Gastroesophageal sphincter (tissue), 3 donors: Measurements from ENCODE around the gene TFEC.

Source experiments
- CTCF ChIP-seq, 4 experiments: fragments of 200-600 bp in 2 of 4; fragments of 450-650 bp in 2 of 4; sonication (generic) in 1 of 4; IDR thresholded peaks; one replicate each; pipeline ENCODE4 v1.5.1; 2017 to 2019; ENCODE audit warnings: antibody characterized with exemption in 4 of 4, mild to moderate bottlenecking in 2 of 4, moderate library complexity in 2 of 4
- EP300 ChIP-seq: sonication (generic); formaldehyde crosslinking; IDR thresholded peaks from one replicate; pipeline ENCODE4 v1.6.1; 2017; ENCODE audit warnings: antibody characterized with exemption, mild to moderate bottlenecking
- POLR2A ChIP-seq, 2 donors: fragments of 450-650 bp; IDR thresholded peaks; one replicate each; pipeline ENCODE4 v1.6.1; 2017; ENCODE audit warnings: antibody characterized with exemption in 2 of 2, mild to moderate bottlenecking in 2 of 2, moderate library complexity in 1 of 2
- POLR2AphosphoS5 ChIP-seq: sonication (generic); formaldehyde crosslinking; IDR thresholded peaks from one replicate; pipeline ENCODE4 v1.6.1; 2017; ENCODE audit warnings: antibody characterized with exemption

- TF ChIP-seq EP300 (no peak), CTCF (IDR thresholded peaks at IDR 0.05) (no peak), POLR2AphosphoS5 (no peak), POLR2A (IDR thresholded peaks at IDR 0.05) (no peak)
These were observed 90.0 kb downstream of the TFEC start for GRCh38 chr7:115940460-115941060.
